ENCODE data around the gene SESN1.

The SESN1 gene

DNA sequence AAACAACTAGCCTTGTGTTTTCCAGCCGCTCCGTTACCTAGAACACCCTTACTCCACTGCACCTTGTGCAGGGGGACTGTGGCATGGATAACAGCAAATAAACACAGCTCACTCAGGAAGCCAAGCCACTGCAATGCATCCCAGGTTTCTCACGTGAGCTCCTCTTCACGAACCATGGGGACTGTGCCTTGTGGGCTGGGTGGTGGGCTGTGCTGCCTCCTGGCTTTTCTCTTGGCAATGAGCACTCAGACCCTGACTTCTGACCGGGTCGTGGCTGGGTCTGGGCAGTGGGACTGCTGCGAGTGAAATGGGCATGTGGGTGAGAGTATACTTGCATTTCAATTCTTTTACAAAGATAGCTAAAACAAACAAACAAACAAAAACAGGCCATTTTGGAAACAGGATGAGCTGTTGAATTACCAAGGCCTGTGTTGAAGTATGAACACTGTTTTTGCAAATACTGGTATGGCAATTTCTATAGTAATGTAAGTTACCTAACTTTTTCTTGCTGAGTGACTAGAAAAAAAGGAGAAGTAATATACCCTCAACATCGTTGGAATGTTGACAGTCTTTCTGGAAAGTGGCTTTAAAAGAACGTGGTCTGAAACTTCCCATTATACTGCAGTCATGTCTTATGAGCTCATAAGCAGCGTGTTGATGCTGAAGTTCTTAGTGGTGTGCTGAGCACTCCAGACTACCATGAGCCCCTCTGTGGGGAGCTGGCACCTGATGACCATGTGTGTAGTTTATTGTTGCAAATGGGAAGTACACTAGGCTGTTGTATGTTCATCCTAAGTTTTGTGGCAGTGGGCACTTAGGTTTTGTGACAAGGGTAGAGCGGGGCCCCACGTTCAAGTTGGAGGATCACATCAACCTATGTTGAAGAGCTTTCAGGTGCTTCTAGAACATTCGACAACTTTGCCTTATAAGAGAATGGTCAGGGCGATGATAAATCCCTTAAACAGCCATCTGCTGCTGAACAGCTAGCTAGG lies 126.0 kb downstream of the SESN1 start:
- no peak overlapping the region for H3K4me3 Mint-ChIP-seq
- no peaks in the 10 kb centered on the region for H3K27me3 Mint-ChIP-seq
- H3K9me3 Mint-ChIP-seq, result no peaks in the 10 kb centered on the region
- peaks cover 8% of the 10 kb centered on the region for H3K4me1 Mint-ChIP-seq
- ATAC-seq (no peak), DNase-seq (no peak)
- H3K36me3 Mint-ChIP-seq (ENCODE audit: low read depth), result no peaks in the 10 kb centered on the region
- H3K27ac Mint-ChIP-seq, result no peak overlapping the region

DNA sequence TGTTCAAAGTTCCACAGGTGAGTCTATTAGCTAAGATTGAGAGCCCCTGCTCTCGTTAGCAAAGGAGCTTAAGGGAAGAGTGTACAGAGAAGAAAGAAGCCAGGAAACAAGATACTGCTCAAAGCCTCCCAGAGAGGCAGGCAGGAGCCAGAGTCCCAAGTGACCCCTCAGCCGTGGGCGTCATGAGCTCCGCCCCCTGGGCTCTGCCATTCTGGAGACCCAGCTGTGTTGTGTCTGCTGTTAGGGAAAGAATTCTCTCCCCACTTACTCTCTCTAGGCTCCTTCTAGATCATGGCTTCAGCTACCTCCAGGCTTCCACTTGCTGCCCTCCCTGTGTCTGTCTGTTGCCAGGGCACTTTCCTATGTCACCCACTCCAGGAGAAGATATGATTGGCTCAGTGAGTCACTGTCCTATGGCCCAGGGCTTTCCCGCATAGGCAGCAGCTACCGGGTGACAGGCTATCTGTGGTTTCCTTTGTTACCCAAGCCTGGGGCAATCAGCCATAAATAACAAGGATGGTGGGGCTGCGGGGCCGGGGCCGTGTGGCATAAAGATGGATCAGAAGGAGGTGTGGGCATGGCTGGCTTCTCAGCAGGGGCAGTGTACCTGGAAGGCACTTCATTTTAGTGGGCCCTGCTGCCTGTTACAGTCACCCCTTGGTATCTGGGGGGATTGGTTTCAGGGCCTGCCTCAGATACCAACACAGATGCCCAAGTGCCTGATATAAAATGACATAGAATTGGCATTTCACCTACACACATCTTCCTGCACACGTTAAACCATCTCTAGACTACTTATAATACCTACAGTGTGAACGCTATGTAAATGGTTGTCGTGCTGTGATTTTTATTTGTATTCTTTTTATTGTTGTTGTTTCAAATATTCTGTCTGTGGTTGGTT lies 127.5 kb downstream of the SESN1 start:
- Mint-ChIP-seq H3K27me3 (no peaks in the 10 kb centered on the region), H3K36me3 (ENCODE audit: low read depth) (no peaks in the 10 kb centered on the region), H3K27ac (no peak overlapping the region), H3K4me3 (no peak overlapping the region), H3K9me3 (no peaks in the 10 kb centered on the region), H3K4me1 (peaks cover 8% of the 10 kb centered on the region)
- DNase-seq (no peak), ATAC-seq (peak; percentile 92)

DNA sequence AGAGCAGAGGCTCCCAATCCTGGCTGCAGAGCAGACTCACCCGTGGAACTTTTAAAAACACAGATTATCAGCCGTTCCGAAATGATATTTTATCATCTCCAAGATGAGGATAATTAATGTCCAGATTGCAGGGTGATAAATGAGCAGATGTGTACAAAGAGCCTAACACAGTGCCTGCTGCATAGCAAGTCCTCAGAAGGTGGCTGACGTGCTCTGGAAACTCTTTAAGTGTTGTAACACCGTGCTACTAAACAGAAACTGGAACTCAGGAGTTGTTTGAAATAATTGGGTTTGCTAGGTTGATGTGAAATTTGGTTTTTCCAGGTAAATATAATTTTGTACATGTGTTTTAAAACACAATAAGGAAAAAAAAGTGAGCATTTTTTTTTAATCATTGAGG lies 128.4 kb downstream of the SESN1 start:
- Mint-ChIP-seq H3K4me3 (no peak overlapping the region), H3K36me3 (ENCODE audit: low read depth) (no peaks in the 10 kb centered on the region), H3K9me3 (no peaks in the 10 kb centered on the region), H3K27ac (no peak overlapping the region), H3K4me1 (peaks cover 8% of the 10 kb centered on the region), H3K27me3 (no peaks in the 10 kb centered on the region)
- no peak for ATAC-seq
- no peak for DNase-seq

DNA sequence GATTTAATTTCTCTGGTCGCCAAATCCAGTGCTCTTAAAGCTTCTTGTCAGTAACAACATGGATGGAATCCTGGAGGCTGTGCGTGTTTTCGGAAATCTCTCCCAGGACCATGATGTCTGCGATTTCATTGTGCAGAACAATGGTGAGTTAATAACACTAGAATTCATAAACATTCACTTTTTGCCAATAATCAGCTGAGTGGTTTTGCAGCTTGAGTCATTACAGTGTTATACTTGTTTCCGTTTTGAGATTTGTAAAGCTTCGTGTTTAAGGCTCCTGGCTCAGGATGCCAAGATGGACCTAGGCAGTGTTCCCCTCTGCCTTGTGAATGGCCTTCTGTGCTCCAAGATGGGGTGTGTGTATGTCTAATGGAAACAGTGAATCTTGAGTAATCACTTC lies 132.7 kb downstream of the SESN1 start:
- H3K27me3 Mint-ChIP-seq, result no peaks in the 10 kb centered on the region
- ATAC-seq (no peak), DNase-seq (no peak)

DNA sequence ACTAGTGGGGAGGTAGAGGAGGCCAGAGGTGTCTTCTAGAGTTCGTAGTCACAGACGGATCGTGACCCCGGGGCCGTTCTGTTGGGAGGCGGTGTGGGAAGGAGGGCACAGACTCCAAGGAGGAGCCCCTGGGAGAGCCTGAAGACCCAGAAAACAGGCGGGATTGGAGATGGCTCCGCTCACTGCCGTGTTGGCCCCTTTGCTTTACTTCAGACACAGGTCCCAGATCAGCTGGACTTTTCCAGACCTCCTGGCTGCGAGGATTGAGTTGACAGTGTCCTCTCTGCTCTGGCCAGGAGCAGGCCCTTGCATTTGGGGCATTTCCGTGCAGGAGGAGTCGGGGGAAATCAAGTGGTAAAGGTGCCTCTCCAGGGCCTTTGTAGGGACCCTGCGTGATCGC lies 133.6 kb downstream of the SESN1 start:
- DNase-seq, result no peak
- H3K27ac Mint-ChIP-seq, result no peak overlapping the region
- ATAC-seq, result no peak
- H3K27me3 Mint-ChIP-seq, result no peaks in the 10 kb centered on the region
- no peaks in the 10 kb centered on the region for H3K9me3 Mint-ChIP-seq
- H3K4me3 Mint-ChIP-seq, result no peak overlapping the region
- H3K4me1 Mint-ChIP-seq, result peaks cover 9% of the 10 kb centered on the region
- no peaks in the 10 kb centered on the region for H3K36me3 Mint-ChIP-seq (ENCODE audit: low read depth)

More for the DNA sequence above, 132.7 kb downstream of the SESN1 start:
- no peaks in the 10 kb centered on the region for H3K36me3 Mint-ChIP-seq (ENCODE audit: low read depth)
- H3K4me3 Mint-ChIP-seq, result no peak overlapping the region
- no peaks in the 10 kb centered on the region for H3K9me3 Mint-ChIP-seq
- H3K4me1 Mint-ChIP-seq, result peaks cover 15% of the 10 kb centered on the region
- no peak overlapping the region for H3K27ac Mint-ChIP-seq

DNA sequence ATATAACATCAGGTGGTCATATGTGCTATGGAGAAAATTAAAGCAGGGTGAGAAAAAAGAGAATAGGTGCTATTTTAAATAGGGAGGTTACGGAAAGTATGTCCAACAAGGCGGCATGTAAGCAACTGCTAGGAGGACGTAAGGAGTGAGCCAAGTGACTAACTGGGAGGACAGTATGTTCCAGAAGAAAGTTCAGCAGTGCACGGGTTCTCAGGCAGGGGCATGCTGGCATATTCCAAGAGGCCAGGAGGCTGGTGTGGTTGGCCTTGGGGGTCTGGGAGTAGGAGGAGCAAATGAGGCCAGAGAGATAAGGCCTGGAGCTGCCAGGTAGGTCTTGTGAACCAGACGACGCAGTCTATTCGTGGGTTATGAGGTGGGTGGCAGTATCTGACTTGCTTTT lies 134.0 kb downstream of the SESN1 start:
- Mint-ChIP-seq H3K9me3 (no peaks in the 10 kb centered on the region), H3K36me3 (ENCODE audit: low read depth) (no peaks in the 10 kb centered on the region), H3K27ac (no peak overlapping the region), H3K4me3 (no peak overlapping the region), H3K27me3 (no peaks in the 10 kb centered on the region), H3K4me1 (peaks cover 12% of the 10 kb centered on the region)
- ATAC-seq (no peak), DNase-seq (no peak)

DNA sequence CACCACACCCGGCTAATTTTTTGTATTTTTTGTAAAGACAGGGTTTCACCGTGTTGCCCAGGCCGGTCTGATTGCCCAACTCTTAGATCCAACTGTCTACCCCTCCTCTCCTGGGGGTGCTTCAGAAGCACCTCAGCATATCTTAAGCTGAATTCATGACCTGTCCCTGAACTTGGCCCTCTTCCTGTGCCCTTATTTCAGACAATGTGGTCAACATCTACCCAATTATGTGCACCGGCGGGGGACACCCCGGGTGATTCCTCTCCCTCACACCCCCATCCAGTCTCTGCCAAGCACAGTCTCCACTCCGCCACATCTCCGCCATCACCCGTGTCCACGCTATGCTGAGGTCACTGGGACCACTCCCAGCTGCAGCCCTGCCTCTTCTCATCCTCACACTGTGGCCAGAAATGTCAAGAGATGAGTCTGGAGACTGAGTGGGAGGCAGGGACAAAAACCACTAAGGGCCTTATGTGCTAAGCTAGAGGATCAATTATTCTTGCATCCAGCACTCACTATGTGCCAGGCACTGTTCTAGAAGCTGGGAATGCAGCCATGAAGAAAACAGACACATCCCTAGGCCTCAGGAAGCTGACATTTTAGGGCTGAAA lies 134.6 kb downstream of the SESN1 start:
- H3K36me3 Mint-ChIP-seq (ENCODE audit: low read depth), result no peaks in the 10 kb centered on the region
- DNase-seq (no peak), ATAC-seq (peak; percentile 44)
- peaks cover 16% of the 10 kb centered on the region for H3K4me1 Mint-ChIP-seq
- no peaks in the 10 kb centered on the region for H3K9me3 Mint-ChIP-seq
- no peaks in the 10 kb centered on the region for H3K27me3 Mint-ChIP-seq
- H3K4me3 Mint-ChIP-seq, result no peak overlapping the region
- peak overlapping the region; percentile 69 for H3K27ac Mint-ChIP-seq

DNA sequence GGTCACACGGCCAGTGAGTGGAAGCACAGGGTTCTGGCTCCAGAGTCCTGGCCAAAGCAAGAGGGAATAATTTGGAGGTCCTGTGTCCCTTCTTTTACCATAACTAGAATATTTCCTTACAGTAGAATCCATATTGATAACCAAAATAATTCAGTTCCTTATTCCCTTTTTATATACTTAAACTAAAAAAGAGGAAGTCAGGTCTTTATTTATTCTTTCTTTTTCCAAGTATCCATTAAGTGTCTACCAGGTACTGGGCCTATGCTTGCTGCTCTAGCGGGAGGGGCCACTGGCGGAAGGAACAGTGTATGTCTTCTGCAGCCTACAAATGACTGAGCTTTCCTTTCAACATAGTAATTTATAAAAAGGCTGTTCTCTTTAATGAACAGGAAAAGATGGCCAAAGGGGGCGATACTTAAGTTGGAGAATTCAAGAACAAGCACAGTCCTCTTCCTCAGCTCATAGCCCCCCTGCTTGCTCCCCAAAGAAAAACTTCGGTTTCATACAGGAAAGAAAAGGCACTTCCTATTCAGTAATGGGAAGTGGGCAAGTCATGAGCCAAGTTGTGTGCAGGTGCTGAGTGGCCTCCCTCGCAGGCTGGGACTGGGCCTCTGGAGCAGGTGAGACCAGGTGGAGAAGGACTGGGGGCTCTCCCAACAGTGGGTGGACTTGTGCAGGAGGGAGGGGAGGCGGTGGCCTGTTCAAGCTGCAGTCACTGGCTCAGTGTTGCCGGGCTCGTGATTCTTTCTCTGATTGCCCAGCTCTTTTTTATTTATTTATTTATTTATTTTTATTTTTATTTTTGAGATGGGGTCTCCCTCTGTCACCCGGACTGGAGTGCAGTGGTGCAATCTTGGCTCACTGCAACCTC lies 135.5 kb downstream of the SESN1 start:
- Mint-ChIP-seq H3K9me3 (no peaks in the 10 kb centered on the region), H3K36me3 (ENCODE audit: low read depth) (no peaks in the 10 kb centered on the region), H3K4me3 (no peak overlapping the region)

DNA sequence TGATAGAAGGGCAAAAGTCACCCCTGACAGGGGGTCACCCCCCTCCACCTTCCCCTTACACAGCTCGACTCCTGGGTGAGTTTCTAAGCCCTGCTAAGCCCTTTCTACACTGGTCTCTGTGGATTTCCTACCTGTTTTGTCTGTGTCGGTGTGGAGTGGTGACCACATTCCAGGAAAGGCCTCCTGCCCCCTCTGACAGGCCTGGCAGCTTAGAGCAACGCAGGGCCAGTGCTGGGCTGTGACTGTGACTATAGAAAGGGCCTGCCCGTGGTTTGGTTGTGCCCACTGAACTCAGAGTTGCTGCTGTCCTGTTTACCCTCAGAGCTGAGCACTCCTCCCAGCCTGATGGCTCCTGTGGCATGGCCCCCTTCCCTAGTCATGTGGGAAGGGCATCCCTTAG lies 137.4 kb downstream of the SESN1 start:
- Mint-ChIP-seq H3K27me3 (no peaks in the 10 kb centered on the region), H3K4me1 (peaks cover 18% of the 10 kb centered on the region), H3K9me3 (no peaks in the 10 kb centered on the region), H3K36me3 (ENCODE audit: low read depth) (no peaks in the 10 kb centered on the region), H3K27ac (no peak overlapping the region), H3K4me3 (no peak overlapping the region)
- DNase-seq (no peak), ATAC-seq (no peak)

More for the DNA sequence above, 135.5 kb downstream of the SESN1 start:
- Mint-ChIP-seq H3K27me3 (no peaks in the 10 kb centered on the region), H3K27ac (no peak overlapping the region), H3K4me1 (peaks cover 18% of the 10 kb centered on the region)
- DNase-seq (no peak), ATAC-seq (no peak)

DNA sequence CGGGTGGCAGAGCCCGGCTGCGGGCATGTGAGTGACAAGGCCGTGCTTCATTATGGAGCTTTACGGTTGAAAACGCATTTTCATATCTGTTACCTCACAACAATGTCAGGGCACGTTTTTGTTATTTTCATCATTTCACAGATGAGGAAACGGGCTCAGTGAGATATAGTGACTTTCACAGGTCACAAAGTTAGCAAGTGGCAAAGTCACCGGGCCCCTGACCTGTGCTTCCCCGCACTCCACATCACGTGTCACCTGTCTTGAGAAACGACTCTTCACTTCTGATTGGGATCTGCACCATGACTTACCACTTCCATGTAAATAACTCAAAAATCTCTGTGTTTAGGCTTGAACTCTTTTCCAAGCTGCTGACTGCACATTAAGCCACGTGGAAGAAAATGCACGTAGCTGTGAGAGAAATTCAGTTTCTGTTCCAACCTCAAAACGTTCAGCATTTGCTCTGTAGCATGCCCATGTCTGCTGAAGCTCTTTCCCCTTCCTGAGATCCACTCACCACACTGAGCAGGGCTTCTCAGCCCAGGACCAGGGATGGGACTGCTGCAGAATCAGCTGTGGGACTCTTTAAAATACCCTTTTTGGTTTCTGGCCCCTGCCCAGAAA lies 139.2 kb downstream of the SESN1 start:
- H3K4me3 Mint-ChIP-seq, result no peak overlapping the region
- no peak overlapping the region for H3K27ac Mint-ChIP-seq
- no peaks in the 10 kb centered on the region for H3K36me3 Mint-ChIP-seq (ENCODE audit: low read depth)
- ATAC-seq (peak; percentile 33), DNase-seq (no peak)
- peaks cover 18% of the 10 kb centered on the region for H3K4me1 Mint-ChIP-seq
- no peaks in the 10 kb centered on the region for H3K27me3 Mint-ChIP-seq
- H3K9me3 Mint-ChIP-seq, result no peaks in the 10 kb centered on the region

DNA sequence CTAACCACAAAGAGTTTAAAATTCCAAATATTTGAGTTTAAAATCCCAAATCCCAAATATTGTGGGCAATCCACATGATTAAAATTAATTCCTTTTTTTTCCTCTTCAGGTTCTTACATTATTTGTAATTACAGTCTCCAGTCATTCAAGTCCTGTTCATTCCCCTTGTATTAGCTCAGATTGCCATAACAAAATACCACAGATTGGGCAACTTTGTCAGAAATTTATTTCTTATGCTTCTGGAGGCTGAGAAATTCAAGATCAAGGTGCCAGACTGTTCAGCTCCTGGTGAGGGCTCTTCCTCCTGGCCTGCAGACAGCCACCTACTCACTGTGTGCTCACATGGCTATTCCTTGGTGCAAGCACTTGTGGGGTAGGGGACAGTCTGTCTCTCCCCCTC lies 141.0 kb downstream of the SESN1 start:
- DNase-seq, result no peak
- no peak for ATAC-seq
- H3K36me3 Mint-ChIP-seq (ENCODE audit: low read depth), result no peaks in the 10 kb centered on the region
- H3K9me3 Mint-ChIP-seq, result no peaks in the 10 kb centered on the region
- no peak overlapping the region for H3K27ac Mint-ChIP-seq
- H3K27me3 Mint-ChIP-seq, result no peaks in the 10 kb centered on the region
- H3K4me1 Mint-ChIP-seq, result peaks cover 9% of the 10 kb centered on the region
- no peak overlapping the region for H3K4me3 Mint-ChIP-seq

DNA sequence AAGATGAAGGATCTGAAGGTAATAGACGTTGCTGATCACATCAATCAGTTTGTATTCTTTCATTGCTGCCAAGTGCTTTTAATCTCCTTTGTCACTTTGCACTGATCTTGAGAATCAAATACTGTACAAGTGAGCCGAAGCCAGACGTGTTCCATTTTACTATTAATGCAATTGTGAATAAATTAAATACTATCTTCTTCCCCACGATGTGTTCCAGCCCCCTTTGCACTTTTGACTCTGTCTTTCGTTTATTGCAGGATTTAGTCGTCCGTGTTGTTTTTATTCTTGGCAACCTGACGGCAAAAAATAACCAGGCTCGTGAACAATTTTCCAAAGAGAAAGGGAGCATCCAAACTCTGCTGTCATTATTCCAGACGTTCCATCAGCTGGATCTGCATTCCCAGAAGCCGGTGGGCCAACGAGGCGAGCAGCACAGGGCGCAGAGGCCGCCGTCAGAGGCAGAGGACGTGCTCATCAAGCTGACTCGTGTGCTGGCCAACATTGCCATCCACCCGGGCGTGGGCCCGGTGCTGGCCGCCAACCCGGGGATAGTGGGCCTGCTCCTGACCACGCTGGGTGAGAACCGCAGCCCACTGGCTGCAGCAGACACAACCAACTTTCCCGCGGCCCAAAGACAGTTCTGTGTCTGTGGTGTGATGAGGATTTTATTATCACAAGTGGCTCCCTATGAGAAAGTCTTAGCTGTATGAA lies 141.7 kb downstream of the SESN1 start:
- Mint-ChIP-seq H3K27ac (no peak overlapping the region), H3K4me3 (no peak overlapping the region), H3K9me3 (no peaks in the 10 kb centered on the region), H3K27me3 (no peaks in the 10 kb centered on the region), H3K4me1 (peaks cover 11% of the 10 kb centered on the region), H3K36me3 (ENCODE audit: low read depth) (no peaks in the 10 kb centered on the region)
- no peak for ATAC-seq
- no peak for DNase-seq

DNA sequence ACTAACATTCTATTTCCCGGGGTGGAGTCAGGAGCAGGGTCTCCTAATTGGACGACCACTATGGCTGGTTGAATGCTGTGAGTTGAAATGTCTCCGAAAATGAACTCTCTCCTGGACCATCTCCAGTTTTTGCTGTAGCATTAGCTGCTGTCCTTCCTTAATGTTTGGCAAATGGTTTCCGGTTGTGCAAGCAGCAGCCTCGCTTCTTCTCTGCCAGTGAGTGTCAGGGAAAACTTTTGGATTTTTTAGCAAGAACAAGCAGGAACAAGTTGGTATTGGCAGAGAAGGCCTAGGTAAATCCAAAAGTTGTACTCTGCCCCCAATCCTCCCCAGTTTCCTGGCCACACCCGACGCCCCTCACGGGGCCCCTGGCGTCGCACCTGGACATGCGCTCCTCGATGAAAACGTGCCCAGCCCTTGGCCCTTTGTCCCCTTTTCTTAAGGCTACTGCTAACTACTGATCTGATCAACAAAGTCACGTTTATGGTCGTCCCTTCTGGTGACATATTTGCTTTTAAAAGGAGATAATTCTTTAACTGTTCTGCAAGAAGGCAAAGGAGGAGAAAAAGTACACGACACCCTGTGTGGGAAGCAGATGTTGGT lies 143.2 kb downstream of the SESN1 start:
- Mint-ChIP-seq H3K4me1 (peaks cover 23% of the 10 kb centered on the region), H3K27ac (no peak overlapping the region), H3K4me3 (no peak overlapping the region), H3K9me3 (no peaks in the 10 kb centered on the region), H3K36me3 (ENCODE audit: low read depth) (no peaks in the 10 kb centered on the region), H3K27me3 (no peaks in the 10 kb centered on the region)
- ATAC-seq (no peak), DNase-seq (no peak)
